GM21423 (cell line): Measurements from ENCODE around the gene OTOA.
"Not testable (repeated sequence)": the region's sequence is repeated elsewhere in the genome, so short reads cannot be mapped to it uniquely, and the experiment has no call there.

Experiments
- ATAC-seq: cut with Tn5 transposase; IDR thresholded peaks from one replicate; pipeline ENCODE4 v1.9.1; 2021; ENCODE audit warnings: mild to moderate bottlenecking, moderate library complexity; ENCODE audit not compliant: unreplicated experiment

Gene OTOA

DNA sequence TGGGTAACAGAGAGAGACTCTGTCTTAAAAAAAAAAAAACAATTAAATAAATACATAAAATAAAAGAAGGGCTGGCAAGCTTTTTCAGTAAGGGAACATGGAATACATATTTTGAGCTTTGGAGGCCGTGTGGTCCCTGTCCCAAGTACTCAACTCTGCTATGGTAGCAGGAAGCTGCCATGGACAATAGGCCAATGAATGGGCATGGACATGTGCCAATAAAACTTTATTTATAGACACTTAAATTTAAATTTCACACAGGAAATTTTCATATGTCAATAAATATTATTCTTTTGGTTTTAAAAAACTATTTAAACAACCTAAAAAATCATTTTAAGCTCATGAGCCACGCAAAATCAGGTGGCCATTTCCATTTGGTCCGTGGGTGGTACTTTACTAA is 3.8 kb downstream of the OTOA start:
- ATAC-seq, result no peak

- no peak for ATAC-seq
Measured at GRCh38 chr16:21673469-21673868, 9.7 kb downstream of the OTOA start.

- ATAC-seq, result not testable (repeated sequence)
Measured at GRCh38 chr16:21674456-21674855, 10.7 kb downstream of the OTOA start.

- ATAC-seq, result not testable (repeated sequence)
Measured at GRCh38 chr16:21680714-21681113, 16.9 kb downstream of the OTOA start.

GRCh38 chr16:21683184-21683583 is 19.4 kb downstream of the OTOA start:
- ATAC-seq, result no peak

GRCh38 chr16:21684199-21684598 is 20.4 kb downstream of the OTOA start:
- no peak for ATAC-seq

GRCh38 chr16:21685034-21685455 is 21.3 kb downstream of the OTOA start:
- no peak for ATAC-seq

DNA sequence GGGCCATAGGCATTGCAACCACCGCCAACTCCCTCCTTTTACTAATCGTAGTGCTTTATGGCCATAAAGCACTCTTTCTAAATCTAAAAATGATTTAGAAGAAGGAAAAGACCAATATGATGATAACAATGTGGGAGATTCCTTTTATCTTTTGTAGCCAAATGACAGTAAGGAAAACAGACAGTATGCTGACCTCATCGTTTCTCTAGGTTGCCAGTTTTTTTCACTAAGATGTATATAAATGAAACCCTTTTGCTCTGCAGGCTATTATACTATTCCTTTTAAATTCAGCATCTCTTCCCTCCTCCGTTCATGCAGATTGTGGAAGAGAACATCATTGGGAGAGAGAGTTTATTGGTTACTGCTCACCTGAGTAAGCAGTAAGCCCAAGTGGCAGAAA is 25.3 kb downstream of the OTOA start:
- ATAC-seq, result no peak

DNA sequence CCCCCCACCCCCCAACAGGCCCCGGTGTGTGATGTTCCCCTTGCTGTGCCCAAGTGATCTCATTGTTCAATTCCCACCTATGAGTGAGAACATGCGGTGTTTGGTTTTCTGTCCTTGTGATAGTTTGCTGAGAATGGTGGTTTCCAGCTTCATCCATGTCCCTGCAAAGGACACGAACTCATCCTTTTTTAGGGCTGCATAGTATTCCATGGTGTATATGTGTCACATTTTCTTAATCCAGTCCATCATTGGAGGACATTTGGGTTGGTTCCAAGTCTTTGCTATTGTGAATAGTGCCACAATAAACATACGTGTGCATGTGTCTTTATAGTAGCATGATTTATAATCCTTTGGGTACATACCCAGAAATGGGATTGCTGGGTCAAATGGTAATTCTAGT is 27.2 kb downstream of the OTOA start:
- ATAC-seq, result not testable (repeated sequence)

GRCh38 chr16:21694609-21695008 is 30.8 kb downstream of the OTOA start:
- no peak for ATAC-seq

- ATAC-seq, result no peak
Measured at GRCh38 chr16:21697032-21697431, 33.3 kb downstream of the OTOA start.

DNA sequence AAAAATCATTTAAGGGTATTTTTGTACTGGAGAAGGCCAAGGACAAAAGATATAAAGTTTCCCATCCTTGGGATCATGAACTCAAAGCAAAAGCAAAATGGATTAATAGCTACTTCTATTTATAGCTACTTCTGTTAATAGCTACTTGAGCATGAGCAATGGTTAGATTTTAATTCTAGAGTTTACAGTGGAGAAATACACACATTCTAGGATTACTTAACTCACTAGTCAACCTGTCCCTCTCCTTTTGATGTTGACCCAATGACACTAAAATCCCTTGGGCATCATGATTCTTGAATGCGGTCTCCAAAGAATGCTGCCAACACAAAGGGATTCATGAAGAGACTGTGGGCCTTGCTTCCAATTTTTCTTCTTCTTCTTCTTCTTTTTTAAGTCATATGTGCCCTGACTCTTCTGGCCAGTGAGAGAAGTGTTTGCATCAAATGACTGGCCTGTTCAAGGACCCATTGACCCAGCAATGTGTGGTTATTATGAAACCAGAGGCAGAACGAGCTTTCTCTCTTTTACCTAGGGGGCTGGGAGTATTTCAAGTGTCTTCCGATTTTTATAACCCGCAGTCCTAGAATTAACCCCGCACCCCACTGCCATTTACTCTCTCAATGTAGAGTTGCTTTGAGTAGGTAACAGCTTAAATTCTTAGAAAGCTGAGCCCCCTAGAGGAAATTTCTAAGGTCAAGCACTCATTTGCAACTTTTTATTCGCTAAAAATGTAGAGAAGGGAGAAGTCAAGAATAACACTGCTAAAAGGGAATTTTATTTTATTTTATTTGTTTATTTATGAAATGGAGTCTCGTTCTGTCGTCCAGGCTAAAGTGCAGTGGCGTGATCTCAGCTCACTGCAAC is 34.6 kb downstream of the OTOA start:
- no peak for ATAC-seq

GRCh38 chr16:21701271-21701670 is 37.5 kb downstream of the OTOA start:
- no peak for ATAC-seq

- no peak for ATAC-seq
Measured at GRCh38 chr16:21702276-21702675, 38.5 kb downstream of the OTOA start.

DNA sequence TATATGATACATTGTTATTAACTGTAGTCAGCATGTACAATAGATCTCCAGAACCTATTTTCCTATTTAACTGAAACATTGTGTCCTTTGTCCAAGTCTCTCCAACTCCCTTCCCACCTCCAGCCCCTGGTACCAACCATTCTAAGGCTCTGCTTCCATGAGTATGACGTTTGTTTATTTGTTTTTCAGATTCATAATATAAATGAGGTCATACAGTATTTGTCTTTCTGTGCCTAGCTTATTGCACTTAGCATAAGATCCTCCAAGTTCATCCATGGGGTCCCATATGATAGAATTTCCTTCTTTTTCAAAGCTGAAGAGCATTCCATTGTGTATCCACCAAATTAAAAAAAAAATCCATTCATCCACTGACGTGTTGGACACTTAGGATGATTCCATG is 39.4 kb downstream of the OTOA start:
- no peak for ATAC-seq

GRCh38 chr16:21703589-21704174 is 39.9 kb downstream of the OTOA start:
- peak; percentile 82 for ATAC-seq

- ATAC-seq, result no peak
Measured at GRCh38 chr16:21704266-21704665, 40.5 kb downstream of the OTOA start.

DNA sequence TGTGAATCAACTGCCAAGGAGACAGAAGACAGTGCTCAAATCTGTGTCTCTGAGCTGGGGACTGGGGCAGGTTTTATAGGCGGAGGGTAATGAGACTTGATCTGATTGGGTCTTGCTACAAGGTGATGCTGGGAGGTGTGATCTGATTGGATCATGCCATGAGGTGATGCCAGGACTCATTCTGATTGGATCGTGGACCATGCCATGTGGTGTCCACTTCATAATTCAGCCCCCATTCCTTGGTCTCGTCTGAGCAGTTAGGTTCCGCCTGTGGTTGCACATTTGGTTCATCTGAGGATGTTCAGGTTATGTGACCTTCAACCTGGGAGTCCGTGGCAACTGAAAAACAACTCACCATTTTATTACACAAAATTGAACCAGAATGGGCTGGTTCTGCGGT is 41.0 kb downstream of the OTOA start:
- ATAC-seq, result no peak

- ATAC-seq, result no peak
Measured at GRCh38 chr16:21708533-21709115, 44.9 kb downstream of the OTOA start.

GRCh38 chr16:21710938-21711337 is 47.2 kb downstream of the OTOA start:
- no peak for ATAC-seq

- no peak for ATAC-seq
Measured at GRCh38 chr16:21713549-21714368, 50.0 kb downstream of the OTOA start.

GRCh38 chr16:21714369-21714618 is 50.5 kb downstream of the OTOA start:
- not testable (repeated sequence) for ATAC-seq
